NB4 (cell line): ENCODE data around the gene PEDS1.
"Not testable (repeated sequence)": the region's sequence is repeated elsewhere in the genome, so short reads cannot be mapped to it uniquely, and the experiment has no call there.

Experiments
- DNase-seq: peaks from one replicate; pipeline ENCODE4 v3.0.0; 2010; ENCODE audit warnings: low read depth
- H3K4me3 ChIP-seq: one replicate; pipeline ENCODE4 v1.5.1; 2011; ENCODE audit warnings: mild to moderate bottlenecking, low read depth, low read length, moderate library complexity
- MYC ChIP-seq: IDR thresholded peaks from 2 replicates; pipeline ENCODE4 v1.6.1; 2011; ENCODE audit warnings: low read depth, low read length
- POLR2A ChIP-seq: IDR thresholded peaks from 2 replicates; pipeline ENCODE4 v1.6.1; 2011; ENCODE audit warnings: mild to moderate bottlenecking; ENCODE audit not compliant: insufficient read length; ENCODE audit errors: extremely low read depth
- TF ChIP-seq, protein P1 (sequence below): IDR thresholded peaks from one replicate; pipeline ENCODE4 v1.5.1; 2012; ENCODE audit warnings: low read depth, low read length
- TF ChIP-seq, protein P2 (sequence below): IDR thresholded peaks from 2 replicates; pipeline ENCODE4 v1.6.1; 2011; ENCODE audit warnings: low read depth, low read length

Gene PEDS1

DNA sequence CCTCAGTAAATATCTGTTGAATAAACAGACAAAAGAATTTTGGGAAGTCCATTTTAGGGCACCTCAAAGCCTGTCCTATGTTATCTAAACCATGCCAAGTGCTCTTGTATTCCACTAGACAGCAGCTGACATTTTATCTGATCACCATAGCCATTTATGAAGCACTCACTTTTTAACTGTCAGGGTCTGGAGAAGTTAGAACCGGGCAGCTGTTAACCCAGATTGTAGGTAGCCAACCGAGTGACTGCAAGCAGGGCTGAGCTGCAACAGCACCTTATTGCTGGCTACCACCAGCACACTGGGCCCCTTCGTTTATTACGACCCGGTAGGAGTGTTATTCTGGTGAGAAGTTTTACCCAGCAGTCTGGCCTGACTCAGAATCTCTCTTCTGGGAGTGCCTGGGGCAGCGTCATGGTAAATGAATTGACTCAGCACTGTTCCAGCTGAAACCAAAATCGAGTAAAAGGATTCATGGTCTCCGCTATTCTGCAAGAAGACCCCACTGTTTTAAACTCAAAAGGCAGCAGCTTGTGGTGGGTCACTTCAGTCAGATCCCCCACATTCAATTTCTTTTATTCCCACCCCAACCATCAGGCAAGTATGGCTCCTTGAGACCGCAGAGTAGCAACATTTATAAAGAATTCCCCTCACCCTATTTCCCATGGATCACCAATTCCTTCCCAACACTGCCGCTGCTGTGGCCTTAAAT lies 42.2 kb downstream of the PEDS1 start:
- TF ChIP-seq, protein P1, sequence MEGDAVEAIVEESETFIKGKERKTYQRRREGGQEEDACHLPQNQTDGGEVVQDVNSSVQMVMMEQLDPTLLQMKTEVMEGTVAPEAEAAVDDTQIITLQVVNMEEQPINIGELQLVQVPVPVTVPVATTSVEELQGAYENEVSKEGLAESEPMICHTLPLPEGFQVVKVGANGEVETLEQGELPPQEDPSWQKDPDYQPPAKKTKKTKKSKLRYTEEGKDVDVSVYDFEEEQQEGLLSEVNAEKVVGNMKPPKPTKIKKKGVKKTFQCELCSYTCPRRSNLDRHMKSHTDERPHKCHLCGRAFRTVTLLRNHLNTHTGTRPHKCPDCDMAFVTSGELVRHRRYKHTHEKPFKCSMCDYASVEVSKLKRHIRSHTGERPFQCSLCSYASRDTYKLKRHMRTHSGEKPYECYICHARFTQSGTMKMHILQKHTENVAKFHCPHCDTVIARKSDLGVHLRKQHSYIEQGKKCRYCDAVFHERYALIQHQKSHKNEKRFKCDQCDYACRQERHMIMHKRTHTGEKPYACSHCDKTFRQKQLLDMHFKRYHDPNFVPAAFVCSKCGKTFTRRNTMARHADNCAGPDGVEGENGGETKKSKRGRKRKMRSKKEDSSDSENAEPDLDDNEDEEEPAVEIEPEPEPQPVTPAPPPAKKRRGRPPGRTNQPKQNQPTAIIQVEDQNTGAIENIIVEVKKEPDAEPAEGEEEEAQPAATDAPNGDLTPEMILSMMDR: no peak
- TF ChIP-seq MYC (no peak), POLR2A (no peak)
- TF ChIP-seq, protein P2, sequence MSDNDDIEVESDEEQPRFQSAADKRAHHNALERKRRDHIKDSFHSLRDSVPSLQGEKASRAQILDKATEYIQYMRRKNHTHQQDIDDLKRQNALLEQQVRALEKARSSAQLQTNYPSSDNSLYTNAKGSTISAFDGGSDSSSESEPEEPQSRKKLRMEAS: no peak
- peak overlapping the region; percentile 91 for H3K4me3 ChIP-seq
- DNase-seq: no peak

DNA sequence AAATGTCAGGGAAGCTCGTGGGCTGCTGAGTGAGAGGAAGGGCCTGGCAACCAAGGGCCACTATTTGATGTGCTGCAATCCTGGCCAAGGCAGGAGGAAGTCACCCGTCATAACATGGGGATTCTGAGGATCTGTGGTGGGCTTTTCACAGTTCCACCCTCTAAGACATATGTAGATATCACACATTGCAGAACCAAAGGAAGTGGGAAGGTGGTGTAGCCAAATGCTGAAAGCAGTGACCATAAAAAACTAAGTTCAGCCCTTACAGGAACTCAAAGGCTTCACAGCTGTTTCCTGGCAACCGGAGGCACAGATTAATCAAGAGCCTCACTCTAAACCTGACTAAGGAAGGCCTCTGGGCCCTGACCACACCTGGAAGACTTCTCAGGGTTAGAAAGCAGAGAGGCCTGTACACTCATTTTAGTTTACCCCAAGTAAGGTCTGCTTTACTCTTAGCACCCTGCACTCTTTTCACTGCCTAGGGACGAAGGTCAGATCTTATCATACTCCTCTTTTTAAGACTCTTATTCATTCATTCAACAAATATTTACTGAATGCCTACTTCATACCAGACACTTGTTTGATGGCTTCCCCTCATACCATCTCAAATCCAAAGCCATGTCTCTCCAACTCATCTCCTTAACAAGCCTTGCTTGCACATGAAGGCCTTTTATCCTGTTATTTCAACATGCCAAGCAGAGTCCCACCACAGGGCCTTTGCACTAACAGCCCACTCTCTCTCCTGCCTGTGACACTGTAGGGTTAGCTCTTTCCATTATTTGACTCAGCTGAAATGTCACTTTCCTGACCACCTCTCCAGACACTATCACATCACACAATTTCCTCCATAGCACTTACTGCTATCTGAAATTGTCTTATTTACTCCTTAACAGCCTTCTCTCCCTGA lies 43.1 kb downstream of the PEDS1 start:
- TF ChIP-seq, protein P2: peak; percentile 28; the same call in 1 of the 2 replicates
- no peak for TF ChIP-seq POLR2A
- peak; percentile 78 for DNase-seq
- peak overlapping the region; percentile 91 for H3K4me3 ChIP-seq

DNA sequence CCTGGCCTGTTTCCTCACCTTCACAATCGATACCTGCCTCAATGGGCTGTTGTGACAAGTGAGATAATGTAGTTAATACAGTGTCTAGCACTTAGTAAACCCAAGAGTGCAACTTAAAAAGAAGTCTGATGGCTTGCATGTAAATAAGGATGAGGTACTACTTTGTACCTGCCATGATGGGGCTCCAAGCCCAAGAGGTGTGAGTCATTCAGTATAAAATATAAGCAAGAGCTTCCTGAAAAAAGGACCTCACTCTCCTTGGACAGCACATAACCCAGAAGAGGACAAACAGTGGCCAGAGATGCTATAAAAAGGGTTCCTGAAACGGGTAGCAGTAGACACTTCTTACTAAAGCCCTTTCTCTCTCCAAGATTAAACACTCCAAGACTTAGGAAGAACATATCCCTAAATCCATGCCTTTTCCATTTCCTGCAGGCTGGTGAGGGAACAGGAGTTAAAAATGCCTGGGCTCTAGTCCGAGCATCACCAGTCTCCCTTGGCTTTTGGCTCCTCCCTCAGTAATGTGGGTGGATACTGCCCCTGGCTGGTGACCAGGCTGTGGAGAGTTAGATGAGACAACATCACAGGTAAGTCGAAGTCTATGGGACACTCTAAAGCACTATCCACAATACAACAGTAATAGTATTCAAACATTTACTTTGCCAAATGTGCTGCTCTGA lies 44.8 kb downstream of the PEDS1 start:
- no peak for DNase-seq
- TF ChIP-seq, protein P1: no peak
- TF ChIP-seq MYC: no peak
- no peak for TF ChIP-seq POLR2A
- TF ChIP-seq, protein P2: no peak
- H3K4me3 ChIP-seq: no peak overlapping the region

DNA sequence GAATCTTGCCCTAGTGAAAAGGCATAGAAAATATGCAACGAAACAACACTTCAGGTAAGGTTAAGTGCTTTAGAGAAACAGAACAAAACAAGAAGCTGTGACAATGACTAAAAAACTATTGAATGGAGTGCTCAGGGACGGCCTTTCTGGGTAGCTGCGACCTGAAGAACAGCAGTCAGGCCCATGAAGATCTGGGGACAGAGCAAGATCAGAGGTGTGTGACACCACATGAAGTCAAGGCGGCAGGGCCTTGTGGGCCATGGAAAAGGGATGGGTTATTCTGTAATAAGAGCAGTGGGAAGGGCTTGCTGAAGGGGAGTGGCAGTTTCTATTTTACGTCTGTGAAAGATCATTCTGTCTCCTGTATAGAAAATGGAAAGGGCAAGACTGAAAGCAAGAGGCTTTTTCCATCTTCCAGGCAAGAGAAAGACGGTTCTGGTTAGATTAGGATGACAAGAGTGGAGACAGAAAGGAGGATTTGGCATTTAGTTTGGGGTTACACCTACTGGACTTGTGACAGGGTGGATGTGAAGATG lies 45.7 kb downstream of the PEDS1 start:
- TF ChIP-seq POLR2A: no peak
- TF ChIP-seq, protein P1: no peak
- TF ChIP-seq MYC: no peak
- TF ChIP-seq, protein P2: no peak

DNA sequence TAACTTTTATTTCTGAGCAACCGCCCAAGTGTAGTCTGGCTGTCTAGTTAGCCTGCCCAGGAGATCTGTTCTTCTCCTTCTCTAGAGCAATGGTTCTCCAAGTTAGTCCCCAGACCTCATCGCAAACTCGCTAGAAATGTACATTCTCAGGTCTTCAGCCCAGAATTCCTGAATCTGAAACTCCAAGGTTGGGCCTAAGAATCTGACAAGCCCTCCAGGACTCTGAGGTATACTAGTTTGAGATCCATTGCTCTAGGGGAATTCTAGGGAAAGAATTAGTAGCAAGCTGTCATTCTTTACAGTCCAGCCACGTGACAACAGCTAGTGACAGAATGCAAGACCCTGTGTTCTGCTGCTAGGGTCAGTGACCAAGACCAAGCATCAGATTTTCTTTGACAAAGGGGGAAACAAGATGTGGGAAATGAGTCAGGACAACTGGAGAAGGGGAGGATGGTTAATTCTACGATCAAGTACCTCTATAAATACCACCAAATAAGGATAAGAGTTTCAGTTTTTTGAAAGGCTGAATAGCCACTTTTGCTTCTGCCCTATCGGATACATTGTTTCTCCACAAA lies 46.4 kb downstream of the PEDS1 start:
- no peak for DNase-seq
- H3K4me3 ChIP-seq: no peak overlapping the region
- no peak for TF ChIP-seq POLR2A
- TF ChIP-seq MYC: no peak
- TF ChIP-seq, protein P1: no peak

More for the DNA sequence above, 45.7 kb downstream of the PEDS1 start:
- DNase-seq: no peak
- no peak overlapping the region for H3K4me3 ChIP-seq

DNA sequence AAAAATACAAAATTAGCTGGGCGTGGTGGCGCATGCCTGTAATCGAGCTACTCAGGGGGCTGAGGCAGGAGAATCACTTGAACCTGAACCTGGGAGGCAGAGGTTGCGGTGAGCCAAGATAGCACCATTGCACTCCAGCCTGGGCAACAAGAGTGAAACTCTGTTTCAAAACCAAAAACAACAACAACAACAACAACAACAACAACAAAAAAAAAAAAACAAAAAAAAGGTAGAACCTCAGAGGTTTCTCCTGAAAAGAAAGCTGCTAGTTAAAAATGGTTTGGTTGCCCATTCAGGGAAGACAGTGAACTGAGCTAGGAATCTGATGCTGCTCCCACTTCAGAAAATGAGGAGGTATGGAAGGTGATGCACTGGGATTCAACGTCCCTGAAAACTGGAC lies 46.9 kb downstream of the PEDS1 start:
- H3K4me3 ChIP-seq, DNase-seq: not testable (repeated sequence)
